Keratinocyte (primary cell): ENCODE results near the gene ANKRD55.
"Not testable (repeated sequence)": the region's sequence is repeated elsewhere in the genome, so short reads cannot be mapped to it uniquely, and the experiment has no call there.

ENCODE experiments used
- EZH2 ChIP-seq: IDR thresholded peaks from one replicate; pipeline ENCODE4 v1.6.1; 2012; ENCODE audit warnings: inconsistent platforms, mild to moderate bottlenecking, low read length, moderate library complexity
- TF ChIP-seq, protein P1 (sequence below), 3 experiments: IDR thresholded peaks in 1 of 3; conservative IDR thresholded peaks in 1 of 3; optimal IDR thresholded peaks in 1 of 3; 2 replicates in 2 of 3; 3 replicates in 1 of 3; pipeline versions ENCODE3 to v1.5.1; 2011; ENCODE audit warnings: low read length in 3 of 3, mild to moderate bottlenecking in 3 of 3, moderate library complexity in 2 of 3, control low read depth in 1 of 3, inconsistent platforms in 1 of 3; ENCODE audit not compliant: insufficient read depth in 2 of 3; ENCODE audit errors: extremely low read depth in 1 of 3

DNA sequence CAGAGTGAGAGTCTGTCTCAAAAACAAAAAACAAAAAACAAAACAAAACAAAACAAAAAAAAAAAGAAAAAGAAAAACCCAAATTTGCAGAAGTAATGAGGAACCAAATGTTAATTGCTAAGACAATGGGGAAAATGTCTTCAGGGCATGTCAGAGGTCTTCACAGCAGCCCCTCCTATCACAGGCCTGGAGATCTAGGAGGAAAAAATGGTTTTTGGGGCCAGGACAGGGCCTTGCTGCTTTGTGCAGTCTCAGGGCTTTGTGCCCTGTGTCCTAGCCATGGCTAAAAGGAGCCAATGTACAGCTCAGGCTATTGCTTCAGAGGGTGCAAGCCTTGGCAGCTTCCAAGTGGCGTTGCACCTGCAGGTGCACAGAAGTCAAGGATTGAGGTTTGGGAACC is 9.1 kb upstream of the ANKRD55 start:
- TF ChIP-seq, protein P1, sequence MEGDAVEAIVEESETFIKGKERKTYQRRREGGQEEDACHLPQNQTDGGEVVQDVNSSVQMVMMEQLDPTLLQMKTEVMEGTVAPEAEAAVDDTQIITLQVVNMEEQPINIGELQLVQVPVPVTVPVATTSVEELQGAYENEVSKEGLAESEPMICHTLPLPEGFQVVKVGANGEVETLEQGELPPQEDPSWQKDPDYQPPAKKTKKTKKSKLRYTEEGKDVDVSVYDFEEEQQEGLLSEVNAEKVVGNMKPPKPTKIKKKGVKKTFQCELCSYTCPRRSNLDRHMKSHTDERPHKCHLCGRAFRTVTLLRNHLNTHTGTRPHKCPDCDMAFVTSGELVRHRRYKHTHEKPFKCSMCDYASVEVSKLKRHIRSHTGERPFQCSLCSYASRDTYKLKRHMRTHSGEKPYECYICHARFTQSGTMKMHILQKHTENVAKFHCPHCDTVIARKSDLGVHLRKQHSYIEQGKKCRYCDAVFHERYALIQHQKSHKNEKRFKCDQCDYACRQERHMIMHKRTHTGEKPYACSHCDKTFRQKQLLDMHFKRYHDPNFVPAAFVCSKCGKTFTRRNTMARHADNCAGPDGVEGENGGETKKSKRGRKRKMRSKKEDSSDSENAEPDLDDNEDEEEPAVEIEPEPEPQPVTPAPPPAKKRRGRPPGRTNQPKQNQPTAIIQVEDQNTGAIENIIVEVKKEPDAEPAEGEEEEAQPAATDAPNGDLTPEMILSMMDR (optimal IDR thresholded peaks at IDR 0.05 in 1 of 3, IDR thresholded peaks at IDR 0.05 in 1 of 3, conservative IDR thresholded peaks at IDR 0.05 in 1 of 3; ENCODE audit: extremely low read depth in 1 of 3, insufficient read depth in 2 of 3, low read length in 3 of 3): not testable (repeated sequence)
- TF ChIP-seq EZH2: not testable (repeated sequence)
